Measurements from ENCODE around the gene MGA.

The MGA gene

DNA sequence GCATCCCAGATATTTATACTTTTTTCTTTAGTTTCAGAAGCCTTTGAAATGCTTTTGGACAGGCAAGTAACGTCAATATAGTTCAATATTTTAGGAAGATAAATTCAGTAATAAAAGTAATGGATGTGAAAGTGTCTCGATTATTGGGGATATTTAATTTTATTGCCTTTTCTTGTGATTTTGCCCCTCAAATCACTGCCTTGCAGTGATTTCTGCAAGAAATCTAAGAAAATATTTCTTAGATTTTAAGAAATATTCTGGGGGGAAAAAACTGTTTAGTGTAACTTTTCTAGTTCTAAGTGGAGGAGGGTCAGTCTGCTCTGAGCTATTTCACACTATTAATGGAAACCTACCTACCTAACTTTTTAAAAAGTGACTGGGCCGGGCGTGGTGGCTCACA, 33.6 kb downstream of the MGA start (continued):
- TF ChIP-seq, protein P1, sequence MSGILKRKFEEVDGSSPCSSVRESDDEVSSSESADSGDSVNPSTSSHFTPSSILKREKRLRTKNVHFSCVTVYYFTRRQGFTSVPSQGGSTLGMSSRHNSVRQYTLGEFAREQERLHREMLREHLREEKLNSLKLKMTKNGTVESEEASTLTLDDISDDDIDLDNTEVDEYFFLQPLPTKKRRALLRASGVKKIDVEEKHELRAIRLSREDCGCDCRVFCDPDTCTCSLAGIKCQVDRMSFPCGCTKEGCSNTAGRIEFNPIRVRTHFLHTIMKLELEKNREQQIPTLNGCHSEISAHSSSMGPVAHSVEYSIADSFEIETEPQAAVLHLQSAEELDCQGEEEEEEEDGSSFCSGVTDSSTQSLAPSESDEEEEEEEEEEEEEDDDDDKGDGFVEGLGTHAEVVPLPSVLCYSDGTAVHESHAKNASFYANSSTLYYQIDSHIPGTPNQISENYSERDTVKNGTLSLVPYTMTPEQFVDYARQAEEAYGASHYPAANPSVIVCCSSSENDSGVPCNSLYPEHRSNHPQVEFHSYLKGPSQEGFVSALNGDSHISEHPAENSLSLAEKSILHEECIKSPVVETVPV (CRISPR knock-in tag; IDR thresholded peaks at IDR 0.05): no peak
- no peak for TF ChIP-seq TOX (CRISPR knock-in tag; IDR thresholded peaks at IDR 0.05; ENCODE audit: borderline replicate concordance)
- TF ChIP-seq ARNTL (CRISPR knock-in tag; IDR thresholded peaks at IDR 0.05; ENCODE audit: borderline replicate concordance, low read depth): no peak
- no peak for TF ChIP-seq ZC3H10 (CRISPR knock-in tag; IDR thresholded peaks at IDR 0.05)
- no peak for TF ChIP-seq ESRRG (CRISPR knock-in tag; IDR thresholded peaks at IDR 0.05)

DNA sequence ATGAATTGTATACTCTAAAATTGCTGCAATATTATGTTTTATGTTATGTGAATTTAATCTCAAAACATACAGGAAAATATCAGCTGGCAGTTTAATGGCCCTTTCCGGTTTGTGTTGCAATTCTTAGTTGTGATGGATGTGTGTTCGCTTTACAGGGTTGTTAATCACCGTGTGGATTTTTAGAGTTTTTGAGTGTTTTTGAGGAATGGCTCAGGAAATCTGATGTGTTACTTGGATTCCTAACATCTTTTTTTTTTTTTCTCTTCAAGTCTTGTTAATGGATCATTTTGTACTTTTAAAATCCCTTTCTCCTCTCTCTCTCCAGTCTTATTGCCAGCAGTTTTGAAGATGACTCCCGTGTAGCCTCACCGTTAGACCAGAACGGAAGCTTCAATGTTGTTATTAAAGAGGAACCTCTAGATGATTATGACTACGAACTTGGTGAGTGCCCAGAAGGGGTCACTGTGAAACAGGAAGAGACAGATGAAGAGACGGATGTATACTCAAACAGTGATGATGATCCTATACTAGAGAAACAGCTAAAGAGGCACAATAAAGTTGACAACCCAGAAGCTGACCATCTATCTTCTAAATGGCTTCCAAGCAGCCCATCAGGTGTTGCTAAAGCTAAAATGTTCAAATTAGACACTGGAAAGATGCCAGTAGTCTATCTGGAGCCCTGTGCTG, 35.7 kb downstream of the MGA start:
- ATAC-seq: peak; percentile 75
- TF ChIP-seq ZNF8 (CRISPR knock-in tag; IDR thresholded peaks at IDR 0.05) (no peak), GLIS3 (CRISPR knock-in tag; IDR thresholded peaks at IDR 0.05) (no peak), OSR1 (CRISPR knock-in tag; IDR thresholded peaks at IDR 0.05) (no peak), ARNTL (CRISPR knock-in tag; IDR thresholded peaks at IDR 0.05; ENCODE audit: borderline replicate concordance, low read depth) (no peak), ZFP30 (CRISPR knock-in tag; IDR thresholded peaks at IDR 0.05) (no peak), RARB (CRISPR knock-in tag; IDR thresholded peaks at IDR 0.05) (no peak), ZC3H10 (CRISPR knock-in tag; IDR thresholded peaks at IDR 0.05) (no peak), ZNF70 (CRISPR knock-in tag; IDR thresholded peaks at IDR 0.05) (no peak), ISL1 (CRISPR knock-in tag; IDR thresholded peaks at IDR 0.05) (no peak), CSDC2 (CRISPR knock-in tag; IDR thresholded peaks at IDR 0.05) (no peak), ESRRG (CRISPR knock-in tag; IDR thresholded peaks at IDR 0.05) (no peak)
- TF ChIP-seq, protein P2, sequence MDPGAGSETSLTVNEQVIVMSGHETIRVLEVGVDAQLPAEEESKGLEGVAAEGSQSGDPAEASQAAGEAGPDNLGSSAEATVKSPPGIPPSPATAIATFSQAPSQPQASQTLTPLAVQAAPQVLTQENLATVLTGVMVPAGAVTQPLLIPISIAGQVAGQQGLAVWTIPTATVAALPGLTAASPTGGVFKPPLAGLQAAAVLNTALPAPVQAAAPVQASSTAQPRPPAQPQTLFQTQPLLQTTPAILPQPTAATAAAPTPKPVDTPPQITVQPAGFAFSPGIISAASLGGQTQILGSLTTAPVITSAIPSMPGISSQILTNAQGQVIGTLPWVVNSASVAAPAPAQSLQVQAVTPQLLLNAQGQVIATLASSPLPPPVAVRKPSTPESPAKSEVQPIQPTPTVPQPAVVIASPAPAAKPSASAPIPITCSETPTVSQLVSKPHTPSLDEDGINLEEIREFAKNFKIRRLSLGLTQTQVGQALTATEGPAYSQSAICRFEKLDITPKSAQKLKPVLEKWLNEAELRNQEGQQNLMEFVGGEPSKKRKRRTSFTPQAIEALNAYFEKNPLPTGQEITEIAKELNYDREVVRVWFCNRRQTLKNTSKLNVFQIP (CRISPR knock-in tag; IDR thresholded peaks at IDR 0.05; ENCODE audit: borderline replicate concordance, low read depth): no peak
- TF ChIP-seq, protein P3, sequence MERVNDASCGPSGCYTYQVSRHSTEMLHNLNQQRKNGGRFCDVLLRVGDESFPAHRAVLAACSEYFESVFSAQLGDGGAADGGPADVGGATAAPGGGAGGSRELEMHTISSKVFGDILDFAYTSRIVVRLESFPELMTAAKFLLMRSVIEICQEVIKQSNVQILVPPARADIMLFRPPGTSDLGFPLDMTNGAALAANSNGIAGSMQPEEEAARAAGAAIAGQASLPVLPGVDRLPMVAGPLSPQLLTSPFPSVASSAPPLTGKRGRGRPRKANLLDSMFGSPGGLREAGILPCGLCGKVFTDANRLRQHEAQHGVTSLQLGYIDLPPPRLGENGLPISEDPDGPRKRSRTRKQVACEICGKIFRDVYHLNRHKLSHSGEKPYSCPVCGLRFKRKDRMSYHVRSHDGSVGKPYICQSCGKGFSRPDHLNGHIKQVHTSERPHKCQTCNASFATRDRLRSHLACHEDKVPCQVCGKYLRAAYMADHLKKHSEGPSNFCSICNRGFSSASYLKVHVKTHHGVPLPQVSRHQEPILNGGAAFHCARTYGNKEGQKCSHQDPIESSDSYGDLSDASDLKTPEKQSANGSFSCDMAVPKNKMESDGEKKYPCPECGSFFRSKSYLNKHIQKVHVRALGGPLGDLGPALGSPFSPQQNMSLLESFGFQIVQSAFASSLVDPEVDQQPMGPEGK (CRISPR knock-in tag; IDR thresholded peaks at IDR 0.05; ENCODE audit: borderline replicate concordance): no peak

DNA sequence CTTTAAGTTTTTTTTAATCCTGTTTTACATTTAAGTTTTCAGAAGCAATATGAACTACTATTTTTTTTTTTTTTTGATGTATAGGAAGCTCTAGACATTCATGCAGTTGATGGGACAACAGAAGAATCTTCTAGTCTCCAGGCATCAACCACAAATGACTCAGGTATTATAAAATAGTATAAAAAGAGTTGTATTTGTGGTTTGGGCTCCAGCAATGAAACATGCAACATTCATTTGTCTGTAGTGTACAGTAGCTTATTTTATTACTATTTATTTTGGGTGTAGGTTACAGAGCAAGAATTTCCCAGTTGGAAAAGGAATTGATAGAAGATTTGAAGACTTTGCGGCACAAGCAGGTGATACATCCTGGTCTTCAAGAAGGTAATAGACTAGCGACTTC, 38.6 kb downstream of the MGA start:
- no peak for ATAC-seq
- TF ChIP-seq OSR1 (CRISPR knock-in tag; IDR thresholded peaks at IDR 0.05) (no peak), ISL1 (CRISPR knock-in tag; IDR thresholded peaks at IDR 0.05) (no peak), ZNF8 (CRISPR knock-in tag; IDR thresholded peaks at IDR 0.05) (no peak), RARB (CRISPR knock-in tag; IDR thresholded peaks at IDR 0.05) (no peak), TOX (CRISPR knock-in tag; IDR thresholded peaks at IDR 0.05; ENCODE audit: borderline replicate concordance) (no peak), CSDC2 (CRISPR knock-in tag; IDR thresholded peaks at IDR 0.05) (no peak), ZNF70 (CRISPR knock-in tag; IDR thresholded peaks at IDR 0.05) (no peak), ZFP3 (CRISPR knock-in tag; IDR thresholded peaks at IDR 0.05) (no peak), ESRRG (CRISPR knock-in tag; IDR thresholded peaks at IDR 0.05) (no peak), ARNTL (CRISPR knock-in tag; IDR thresholded peaks at IDR 0.05; ENCODE audit: borderline replicate concordance, low read depth) (no peak)
- TF ChIP-seq, protein P4, sequence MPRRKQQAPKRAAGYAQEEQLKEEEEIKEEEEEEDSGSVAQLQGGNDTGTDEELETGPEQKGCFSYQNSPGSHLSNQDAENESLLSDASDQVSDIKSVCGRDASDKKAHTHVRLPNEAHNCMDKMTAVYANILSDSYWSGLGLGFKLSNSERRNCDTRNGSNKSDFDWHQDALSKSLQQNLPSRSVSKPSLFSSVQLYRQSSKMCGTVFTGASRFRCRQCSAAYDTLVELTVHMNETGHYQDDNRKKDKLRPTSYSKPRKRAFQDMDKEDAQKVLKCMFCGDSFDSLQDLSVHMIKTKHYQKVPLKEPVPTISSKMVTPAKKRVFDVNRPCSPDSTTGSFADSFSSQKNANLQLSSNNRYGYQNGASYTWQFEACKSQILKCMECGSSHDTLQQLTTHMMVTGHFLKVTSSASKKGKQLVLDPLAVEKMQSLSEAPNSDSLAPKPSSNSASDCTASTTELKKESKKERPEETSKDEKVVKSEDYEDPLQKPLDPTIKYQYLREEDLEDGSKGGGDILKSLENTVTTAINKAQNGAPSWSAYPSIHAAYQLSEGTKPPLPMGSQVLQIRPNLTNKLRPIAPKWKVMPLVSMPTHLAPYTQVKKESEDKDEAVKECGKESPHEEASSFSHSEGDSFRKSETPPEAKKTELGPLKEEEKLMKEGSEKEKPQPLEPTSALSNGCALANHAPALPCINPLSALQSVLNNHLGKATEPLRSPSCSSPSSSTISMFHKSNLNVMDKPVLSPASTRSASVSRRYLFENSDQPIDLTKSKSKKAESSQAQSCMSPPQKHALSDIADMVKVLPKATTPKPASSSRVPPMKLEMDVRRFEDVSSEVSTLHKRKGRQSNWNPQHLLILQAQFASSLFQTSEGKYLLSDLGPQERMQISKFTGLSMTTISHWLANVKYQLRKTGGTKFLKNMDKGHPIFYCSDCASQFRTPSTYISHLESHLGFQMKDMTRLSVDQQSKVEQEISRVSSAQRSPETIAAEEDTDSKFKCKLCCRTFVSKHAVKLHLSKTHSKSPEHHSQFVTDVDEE (CRISPR knock-in tag; IDR thresholded peaks at IDR 0.05): no peak
- TF ChIP-seq, protein P2 (CRISPR knock-in tag; IDR thresholded peaks at IDR 0.05; ENCODE audit: borderline replicate concordance, low read depth): no peak

All from SK-N-SH treated with all-trans-retinoic acid at 6 μM for 48 hours (cell line).